Left ventricle myocardium inferior (tissue), 1 donor: ENCODE results near the gene C17orf78. TPM values are rescaled to one million over a fixed set of nuclear protein-coding genes. Genes with fewer than 3 reads are reported as not detected.
A peak's percentile ranks its signal among the peaks of the same experiment; 100 is the strongest.
"Not testable (repeated sequence)": the region's sequence is repeated elsewhere in the genome, so short reads cannot be mapped to it uniquely, and the experiment has no call there.

Experiments used
- DNase-seq: peaks from one replicate; pipeline ENCODE4 v3.0.0-alpha.2; 2020
- H3K27ac ChIP-seq: fragments of 200-600 bp; replicated peaks from 2 replicates; pipeline ENCODE4 v1.8.0; 2021
- H3K27me3 ChIP-seq: fragments of 200-600 bp; 2 replicates; pipeline ENCODE4 v1.8.0; 2021; ENCODE audit warnings: low read depth
- H3K36me3 ChIP-seq: fragments of 200-600 bp; 2 replicates; pipeline ENCODE4 v1.8.0; 2021
- H3K4me1 ChIP-seq: fragments of 200-600 bp; 2 replicates; pipeline ENCODE4 v1.8.0; 2021
- H3K4me3 ChIP-seq: fragments of 200-600 bp; 2 replicates; pipeline ENCODE4 v1.8.0; 2021; ENCODE audit warnings: mild to moderate bottlenecking, moderate library complexity
- H3K9me3 ChIP-seq: fragments of 200-600 bp; replicated peaks from 2 replicates; pipeline ENCODE4 v1.8.0; 2021
- intact Hi-C: fragments of 100-400 bp; cut with micrococcal nuclease; formaldehyde crosslinking; loops from one replicate; pipeline ENCODE4 v1.11.0; 2022
- total RNA-seq: library from RNA; stranded (reverse); fragmentation: NEBNext Ultra II Directional; extraction: Animal tissue kit (Norgen Biotek cat#: 25700); gene quantifications from one replicate; pipeline ENCODE4 v1.2.1, GENCODE V29; 2021
- TF ChIP-seq, protein P1 (sequence below): fragments of 200-600 bp; IDR thresholded peaks from 2 replicates; pipeline ENCODE4 v1.8.0; 2021; ENCODE audit warnings: antibody characterized with exemption, mild to moderate bottlenecking, borderline replicate concordance
- donor health status: DM: no; HTN: yes; CAD: no; lungs with severe emphysema.

The C17orf78 gene
- total RNA-seq, 1 donor from 2014 or later: not detected

DNA sequence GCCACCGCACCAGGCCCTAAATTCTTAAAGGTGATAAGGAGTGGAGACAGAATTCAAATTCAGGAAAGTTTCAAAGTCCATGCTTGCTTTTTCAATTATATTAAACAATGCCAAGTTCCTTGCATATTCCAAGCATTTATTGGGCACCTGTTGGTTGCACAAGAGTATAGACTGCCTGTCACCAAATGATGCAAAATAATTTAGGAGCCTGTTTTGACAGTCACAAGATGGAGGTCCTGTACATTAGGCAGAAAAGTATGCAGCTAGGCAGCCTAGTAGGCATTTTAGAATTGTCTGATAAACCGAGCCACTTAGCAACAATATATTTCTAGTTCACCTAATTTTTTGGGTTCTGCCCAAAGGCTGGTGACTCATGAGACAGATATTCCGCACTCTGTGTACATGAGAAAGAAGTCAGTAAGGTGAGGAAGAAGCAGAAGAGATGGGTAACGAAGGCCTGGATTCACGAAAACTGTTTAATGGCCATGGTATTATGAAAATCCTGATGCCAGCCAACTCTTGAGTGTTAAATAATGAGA lies 23.5 kb downstream of the C17orf78 start:
- H3K36me3 ChIP-seq: no peaks in the 10 kb centered on the region
- H3K27me3 ChIP-seq: no peaks in the 10 kb centered on the region
- TF ChIP-seq, protein P1, sequence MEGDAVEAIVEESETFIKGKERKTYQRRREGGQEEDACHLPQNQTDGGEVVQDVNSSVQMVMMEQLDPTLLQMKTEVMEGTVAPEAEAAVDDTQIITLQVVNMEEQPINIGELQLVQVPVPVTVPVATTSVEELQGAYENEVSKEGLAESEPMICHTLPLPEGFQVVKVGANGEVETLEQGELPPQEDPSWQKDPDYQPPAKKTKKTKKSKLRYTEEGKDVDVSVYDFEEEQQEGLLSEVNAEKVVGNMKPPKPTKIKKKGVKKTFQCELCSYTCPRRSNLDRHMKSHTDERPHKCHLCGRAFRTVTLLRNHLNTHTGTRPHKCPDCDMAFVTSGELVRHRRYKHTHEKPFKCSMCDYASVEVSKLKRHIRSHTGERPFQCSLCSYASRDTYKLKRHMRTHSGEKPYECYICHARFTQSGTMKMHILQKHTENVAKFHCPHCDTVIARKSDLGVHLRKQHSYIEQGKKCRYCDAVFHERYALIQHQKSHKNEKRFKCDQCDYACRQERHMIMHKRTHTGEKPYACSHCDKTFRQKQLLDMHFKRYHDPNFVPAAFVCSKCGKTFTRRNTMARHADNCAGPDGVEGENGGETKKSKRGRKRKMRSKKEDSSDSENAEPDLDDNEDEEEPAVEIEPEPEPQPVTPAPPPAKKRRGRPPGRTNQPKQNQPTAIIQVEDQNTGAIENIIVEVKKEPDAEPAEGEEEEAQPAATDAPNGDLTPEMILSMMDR: no peak
- H3K4me3 ChIP-seq: no peak overlapping the region
- peaks cover 7% of the 10 kb centered on the region for H3K4me1 ChIP-seq
- DNase-seq: no peak
- intact Hi-C loops: no loop called here
- H3K9me3 ChIP-seq: no peaks in the 10 kb centered on the region
- H3K27ac ChIP-seq: no peak overlapping the region

DNA sequence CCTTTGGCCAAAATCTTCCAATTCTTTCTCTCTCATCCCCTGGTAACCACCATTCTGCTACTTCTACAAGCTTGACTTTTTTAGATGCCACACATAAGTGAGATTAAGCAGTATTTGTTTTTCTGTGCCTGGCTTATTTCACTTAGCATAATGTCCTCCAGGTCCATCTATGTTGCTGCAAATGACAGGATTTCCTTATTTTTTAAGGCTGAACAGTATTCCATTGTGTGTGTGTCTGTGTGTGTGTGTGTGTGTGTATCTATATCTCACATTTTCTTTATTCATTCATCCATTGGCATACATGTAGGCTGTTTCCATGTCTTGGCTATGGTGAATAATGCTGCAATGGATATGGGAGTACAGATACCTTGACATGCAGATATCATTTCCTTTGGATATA lies 24.7 kb downstream of the C17orf78 start:
- no peak for DNase-seq
- no peaks in the 10 kb centered on the region for H3K36me3 ChIP-seq
- H3K4me3 ChIP-seq: no peak overlapping the region
- H3K9me3 ChIP-seq: no peaks in the 10 kb centered on the region
- intact Hi-C loops: no loop called here
- H3K27ac ChIP-seq: no peak overlapping the region
- TF ChIP-seq, protein P1: no peak
- peaks cover 15% of the 10 kb centered on the region for H3K4me1 ChIP-seq
- H3K27me3 ChIP-seq: no peaks in the 10 kb centered on the region

DNA sequence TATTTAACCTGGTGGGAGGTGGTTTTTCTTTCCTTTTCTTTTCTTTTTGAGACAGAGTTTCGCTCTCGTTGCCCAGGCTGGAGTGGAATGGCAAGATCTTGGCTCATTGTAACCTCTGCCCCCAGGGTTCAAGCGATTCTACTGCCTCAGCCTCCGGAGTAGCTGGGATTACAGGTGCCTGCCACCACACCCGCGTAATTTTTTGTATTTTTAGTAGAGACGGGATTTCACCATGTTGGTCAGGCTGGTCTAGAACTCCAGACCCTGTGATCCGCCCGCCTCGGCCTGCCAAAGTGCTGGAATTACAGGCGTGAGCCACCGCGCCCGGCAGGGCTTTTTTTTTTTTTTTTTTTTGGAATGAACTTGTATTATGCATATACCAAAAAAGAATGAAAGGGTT lies 29.7 kb downstream of the C17orf78 start:
- not testable (repeated sequence) for H3K36me3 ChIP-seq, DNase-seq, H3K27ac ChIP-seq, H3K27me3 ChIP-seq, H3K9me3 ChIP-seq
- intact Hi-C loops: loop anchor here (5.0 kb wide), 1 partner anchor 82 kb away; the partner anchor contains the start of gene DUSP14
- Histone ChIP-seq H3K4me1 (peaks cover 31% of the 10 kb centered on the region), H3K4me3 (peak overlapping the region; percentile 80)

DNA sequence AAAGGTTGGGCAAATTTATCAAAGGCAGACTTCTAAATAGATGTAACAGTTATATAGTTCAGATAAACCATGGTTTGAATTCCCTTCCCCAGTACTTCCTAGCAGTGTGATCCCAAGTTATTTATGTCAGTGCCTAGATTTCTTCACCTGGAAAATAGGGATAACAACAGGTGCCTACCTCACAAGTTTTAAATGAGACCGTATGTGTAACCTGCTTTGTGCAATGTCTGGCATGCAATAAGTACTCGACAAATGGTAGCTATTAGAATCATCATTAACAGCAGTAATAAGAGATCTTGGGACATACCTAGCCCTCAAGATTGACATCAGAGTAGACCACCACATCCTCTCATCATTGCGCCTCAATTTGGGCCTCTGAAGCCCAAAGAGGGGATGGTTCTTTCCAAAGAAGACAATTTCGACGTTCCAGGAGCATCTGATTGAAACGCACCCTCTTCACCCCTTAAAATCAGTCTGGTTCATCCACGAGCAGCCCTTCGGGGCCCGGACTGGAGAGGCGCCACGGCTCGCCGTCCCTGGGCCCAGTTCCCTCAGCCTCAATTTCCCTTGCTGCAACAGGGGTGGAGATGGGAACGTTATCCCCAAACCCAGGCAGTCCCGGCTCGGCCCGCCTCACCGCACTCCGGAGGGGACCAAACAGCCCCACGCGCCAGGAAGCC lies 30.3 kb downstream of the C17orf78 start:
- peak overlapping the region; percentile 97 for H3K27ac ChIP-seq
- no peaks in the 10 kb centered on the region for H3K27me3 ChIP-seq
- no peak for DNase-seq
- peaks cover 31% of the 10 kb centered on the region for H3K4me1 ChIP-seq
- H3K4me3 ChIP-seq: peak overlapping the region; percentile 80
- intact Hi-C loops: loop anchor here (5.0 kb wide), 1 partner anchor 81 kb away; the partner anchor contains the start of gene DUSP14
- no peaks in the 10 kb centered on the region for H3K9me3 ChIP-seq
- H3K36me3 ChIP-seq: peaks cover 2% of the 10 kb centered on the region
- TF ChIP-seq, protein P1: no peak

DNA sequence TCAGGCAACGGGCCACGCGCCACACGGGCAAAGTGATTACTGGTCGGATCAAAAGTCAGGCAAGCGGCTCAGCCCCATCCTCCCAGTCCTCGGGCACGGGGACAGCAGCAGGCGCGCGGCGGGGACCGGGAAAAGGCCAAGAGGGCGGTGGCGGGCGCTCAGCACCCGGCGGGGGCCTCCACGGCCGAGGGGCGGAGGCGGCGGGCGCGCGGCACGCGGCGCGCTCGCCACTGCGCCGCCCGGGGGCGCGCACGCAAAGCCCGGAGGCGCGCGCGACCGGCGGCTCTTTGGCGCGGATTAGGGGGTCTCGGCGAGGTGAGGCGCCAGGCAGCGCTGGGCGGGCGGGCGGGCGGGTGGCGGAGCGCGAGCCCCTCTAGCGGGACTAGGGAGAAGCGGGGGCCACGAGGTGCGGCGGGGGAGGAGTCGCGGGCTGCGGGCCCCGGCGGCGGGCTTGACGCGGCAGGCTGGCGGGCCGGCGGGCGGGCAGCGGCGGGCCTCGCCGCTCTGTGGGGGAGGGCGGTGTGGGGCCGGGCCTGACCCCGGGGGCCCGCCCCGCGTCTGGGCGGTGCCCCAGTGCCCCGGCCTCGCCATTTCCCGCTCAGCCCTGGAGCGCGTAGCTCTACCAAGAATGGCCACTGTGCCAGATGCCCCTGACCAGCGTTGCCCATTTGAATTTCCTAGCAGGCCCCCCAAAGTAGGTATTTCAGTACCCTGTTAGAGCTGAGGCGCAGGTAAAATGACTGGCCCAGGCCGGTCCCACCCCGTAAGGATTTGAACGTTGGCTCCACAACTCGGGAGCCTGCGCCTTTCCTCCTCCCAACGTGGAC lies 31.1 kb downstream of the C17orf78 start, which contains the start of the genes ACACA and TADA2A:
Gene ACACA (minus strand): TSS at position 202 of the 827 bp plus-strand sequence. CDS start 537 bp downstream, outside the sequence.
Gene TADA2A (plus strand): TSS at position 252 of the 827 bp plus-strand sequence. CDS start 4,480 bp downstream, outside the sequence.
- no peaks in the 10 kb centered on the region for H3K27me3 ChIP-seq
- H3K36me3 ChIP-seq: peaks cover 10% of the 10 kb centered on the region
- peak within 1 kb of the TSS; percentile 80 for H3K4me3 ChIP-seq
- DNase-seq: peak; percentile 82
- peak within 1 kb of the TSS; percentile 97 for H3K27ac ChIP-seq
- TF ChIP-seq, protein P1: peak; percentile 32
- intact Hi-C loops: loop anchor here (5.0 kb wide), 1 partner anchor 80 kb away; the partner anchor contains the start of gene DUSP14
- no peaks in the 10 kb centered on the region for H3K9me3 ChIP-seq
- H3K4me1 ChIP-seq: peaks cover 31% of the 10 kb centered on the region

DNA sequence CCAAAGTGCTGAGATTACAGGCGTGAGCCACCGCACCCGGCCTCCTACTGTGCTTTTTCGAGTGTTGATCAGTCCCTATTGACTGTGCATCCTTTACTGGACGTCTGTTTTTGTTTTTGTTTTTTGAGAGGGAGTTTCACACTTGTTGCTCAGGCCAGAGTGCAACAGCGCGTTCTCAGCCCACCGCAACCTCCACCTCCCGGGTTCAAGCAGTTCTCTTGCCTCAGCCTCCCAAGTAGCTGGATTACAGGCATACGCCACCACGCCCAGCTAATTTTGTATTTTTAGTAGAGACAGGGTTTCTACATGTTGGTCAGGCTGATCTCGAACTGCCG lies 32.3 kb downstream of the C17orf78 start:
- peak overlapping the region; percentile 80 for H3K4me3 ChIP-seq
- H3K9me3 ChIP-seq, H3K27me3 ChIP-seq, DNase-seq: not testable (repeated sequence)
- intact Hi-C loops: loop anchor here (5.0 kb wide), 1 partner anchor 79 kb away; the partner anchor contains the start of gene DUSP14
- peaks cover 31% of the 10 kb centered on the region for H3K4me1 ChIP-seq
- peaks cover 21% of the 10 kb centered on the region for H3K36me3 ChIP-seq
- H3K27ac ChIP-seq: peak overlapping the region; percentile 97
